AG04449 (cell line): Measurements from ENCODE around the gene STUB1.

Experiments
- CTCF ChIA-PET: fragments of 350-600 bp; formaldehyde crosslinking; extraction: SDS; loops from one replicate; lab custom pipeline; 2021; ENCODE audit warnings: antibody characterized with exemption; lab: Yijun Ruan, JAX
- POLR2A ChIA-PET: fragments of 400-600, 350-600 bp; formaldehyde crosslinking; extraction: SDS; loops from one replicate; lab custom pipeline; 2020; ENCODE audit warnings: antibody characterized with exemption, inconsistent platforms; lab: Yijun Ruan, JAX
- DNase-seq: peaks from one replicate; pipeline ENCODE4 v3.0.0-alpha.2; 2010; ENCODE audit warnings: low read depth, low spot score
- H3K4me3 ChIP-seq: 2 replicates; pipeline ENCODE4 v1.5.1; 2011; ENCODE audit warnings: low read depth, mild to moderate bottlenecking, control low read depth, low read length
- CTCF ChIP-seq: IDR thresholded peaks from one replicate; pipeline ENCODE4 v1.5.1; 2011; ENCODE audit warnings: mild to moderate bottlenecking, moderate library complexity, low read length, control low read depth, inconsistent platforms; ENCODE audit not compliant: insufficient read depth; ENCODE audit errors: missing control alignments

Gene STUB1

GRCh38 chr16:705431-706188 lies 25.4 kb downstream of the STUB1 start, which contains the start of gene FBXL16:
Gene FBXL16, minus strand, starts transcription at chr16:705801. Its CDS starts 8,396 bp downstream, at chr16:697405.
- POLR2A ChIA-PET = no interaction called here
- no peak for TF ChIP-seq CTCF
- H3K4me3 ChIP-seq = peak within 1 kb of the TSS; percentile 12; the same call in 1 of the 2 replicates
- DNase-seq = no peak
- CTCF ChIA-PET = no interaction called here

- no peak overlapping the region for H3K4me3 ChIP-seq
- DNase-seq = no peak
- ChIA-PET POLR2A (interaction anchor here (1.2 kb wide), 1 partner anchor 16 kb away, joined by 3 read pairs; the partner anchor contains the start of gene WDR24), CTCF (interaction anchor here (1.0 to 2.0 kb wide), 4 partner anchors 9 to 397 kb away, joined by 3 to 9 read pairs (median 4); no protein-coding TSS in a partner anchor)
- TF ChIP-seq CTCF = no peak
Measured at GRCh38 chr16:706189-707061, 26.2 kb downstream of the STUB1 start.

GRCh38 chr16:707062-707538 lies 26.9 kb downstream of the STUB1 start:
- DNase-seq = no peak
- no peak overlapping the region for H3K4me3 ChIP-seq
- no peak for TF ChIP-seq CTCF
- POLR2A ChIA-PET = interaction anchor here (1.2 kb wide), 1 partner anchor 17 kb away, joined by 3 read pairs; the partner anchor contains the start of gene WDR24
- CTCF ChIA-PET = interaction anchor here (1.0 to 2.0 kb wide), 5 partner anchors 9 to 396 kb away, joined by 3 to 9 read pairs (median 3); no protein-coding TSS in a partner anchor

- POLR2A ChIA-PET = interaction anchor here (1.2 kb wide), 1 partner anchor 18 kb away, joined by 3 read pairs; the partner anchor contains the start of gene WDR24
- CTCF ChIA-PET = interaction anchor here (1.2 to 10.1 kb wide), 4 partner anchors 8 to 395 kb away, joined by 3 to 210 read pairs (median 6); partner anchors contain the start of genes CHTF18 and RPUSD1
- no peak for DNase-seq
- H3K4me3 ChIP-seq = no peak overlapping the region
- TF ChIP-seq CTCF = no peak
Measured at GRCh38 chr16:708019-708418, 27.8 kb downstream of the STUB1 start.

GRCh38 chr16:708959-709358 lies 28.7 kb downstream of the STUB1 start:
- H3K4me3 ChIP-seq = no peak overlapping the region
- DNase-seq = no peak
- POLR2A ChIA-PET = no interaction called here
- CTCF ChIA-PET = interaction anchor here (1.3 to 10.1 kb wide), 4 partner anchors 11 to 347 kb away, joined by 3 to 210 read pairs (median 47); partner anchors contain the start of genes CHTF18, RHOT2 and RPUSD1
- TF ChIP-seq CTCF = no peak
